GM12875 (cell line): Measurements from ENCODE around the gene MRPS26.

Experiments
- H3K4me3 ChIP-seq: one replicate; pipeline ENCODE4 v1.5.1; 2011; ENCODE audit warnings: low read depth, low read length, control low read depth
- TF ChIP-seq, protein P1 (sequence below): IDR thresholded peaks from 2 replicates; pipeline ENCODE4 v1.5.1; 2011; ENCODE audit warnings: low read depth, mild to moderate bottlenecking, control low read depth, inconsistent platforms, low read length, moderate library complexity, borderline replicate concordance; ENCODE audit not compliant: insufficient read depth

The MRPS26 gene

DNA sequence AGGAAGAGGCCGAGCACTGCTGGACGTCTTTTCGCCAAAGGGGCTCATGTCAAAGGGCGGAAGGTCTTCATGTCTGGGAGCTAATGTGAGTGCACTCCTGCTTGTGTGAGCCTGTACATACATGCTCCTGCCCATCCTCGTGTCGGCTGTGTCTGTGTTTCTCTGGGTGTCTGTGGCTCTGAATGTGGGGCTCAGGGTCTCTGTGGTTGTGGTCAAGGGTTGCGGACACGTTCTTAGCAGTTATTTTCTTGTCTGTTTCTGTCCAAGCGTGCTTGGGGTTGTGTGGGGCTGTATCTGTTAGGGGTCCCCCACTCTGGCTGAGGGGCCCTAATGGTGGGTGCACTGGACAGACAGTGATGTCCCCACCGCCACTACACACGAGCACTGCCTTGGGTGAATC, 35.8 kb downstream of the MRPS26 start:
- no peak overlapping the region for H3K4me3 ChIP-seq
- TF ChIP-seq, protein P1, sequence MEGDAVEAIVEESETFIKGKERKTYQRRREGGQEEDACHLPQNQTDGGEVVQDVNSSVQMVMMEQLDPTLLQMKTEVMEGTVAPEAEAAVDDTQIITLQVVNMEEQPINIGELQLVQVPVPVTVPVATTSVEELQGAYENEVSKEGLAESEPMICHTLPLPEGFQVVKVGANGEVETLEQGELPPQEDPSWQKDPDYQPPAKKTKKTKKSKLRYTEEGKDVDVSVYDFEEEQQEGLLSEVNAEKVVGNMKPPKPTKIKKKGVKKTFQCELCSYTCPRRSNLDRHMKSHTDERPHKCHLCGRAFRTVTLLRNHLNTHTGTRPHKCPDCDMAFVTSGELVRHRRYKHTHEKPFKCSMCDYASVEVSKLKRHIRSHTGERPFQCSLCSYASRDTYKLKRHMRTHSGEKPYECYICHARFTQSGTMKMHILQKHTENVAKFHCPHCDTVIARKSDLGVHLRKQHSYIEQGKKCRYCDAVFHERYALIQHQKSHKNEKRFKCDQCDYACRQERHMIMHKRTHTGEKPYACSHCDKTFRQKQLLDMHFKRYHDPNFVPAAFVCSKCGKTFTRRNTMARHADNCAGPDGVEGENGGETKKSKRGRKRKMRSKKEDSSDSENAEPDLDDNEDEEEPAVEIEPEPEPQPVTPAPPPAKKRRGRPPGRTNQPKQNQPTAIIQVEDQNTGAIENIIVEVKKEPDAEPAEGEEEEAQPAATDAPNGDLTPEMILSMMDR: no peak

DNA sequence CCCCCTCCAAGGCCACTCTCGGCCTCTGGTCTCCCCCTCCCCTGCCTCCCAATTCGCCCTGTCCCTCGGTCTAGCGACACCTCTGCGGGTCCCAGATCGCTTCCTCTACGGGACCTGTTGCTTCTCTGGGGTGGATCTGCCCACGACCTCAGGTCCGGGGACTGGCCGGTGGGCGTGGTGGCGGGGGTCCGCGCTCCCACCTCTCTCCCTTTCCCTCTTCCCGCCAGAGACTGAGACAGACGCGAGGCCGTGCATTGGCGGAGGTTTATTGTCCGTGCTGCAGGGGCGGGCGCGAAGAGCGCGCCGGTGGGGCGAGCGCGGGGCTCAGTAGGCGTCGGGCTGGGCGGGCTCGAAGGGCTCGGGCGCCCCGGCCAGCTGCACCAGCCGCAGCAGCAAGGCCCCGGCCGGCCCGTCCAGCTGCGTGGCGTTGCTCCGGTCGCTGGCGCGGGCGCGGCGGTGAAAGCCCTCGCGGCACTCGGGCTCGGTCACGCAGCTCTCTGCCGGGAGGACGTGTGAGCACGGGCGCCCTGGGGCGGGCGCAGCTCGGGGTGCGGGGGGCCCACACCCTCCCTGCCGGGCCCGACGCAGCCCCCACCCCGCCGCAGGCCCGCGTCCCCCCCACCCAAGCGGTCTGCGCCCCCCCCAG, 36.6 kb downstream of the MRPS26 start:
- H3K4me3 ChIP-seq: no peak overlapping the region
- TF ChIP-seq, protein P1: no peak

DNA sequence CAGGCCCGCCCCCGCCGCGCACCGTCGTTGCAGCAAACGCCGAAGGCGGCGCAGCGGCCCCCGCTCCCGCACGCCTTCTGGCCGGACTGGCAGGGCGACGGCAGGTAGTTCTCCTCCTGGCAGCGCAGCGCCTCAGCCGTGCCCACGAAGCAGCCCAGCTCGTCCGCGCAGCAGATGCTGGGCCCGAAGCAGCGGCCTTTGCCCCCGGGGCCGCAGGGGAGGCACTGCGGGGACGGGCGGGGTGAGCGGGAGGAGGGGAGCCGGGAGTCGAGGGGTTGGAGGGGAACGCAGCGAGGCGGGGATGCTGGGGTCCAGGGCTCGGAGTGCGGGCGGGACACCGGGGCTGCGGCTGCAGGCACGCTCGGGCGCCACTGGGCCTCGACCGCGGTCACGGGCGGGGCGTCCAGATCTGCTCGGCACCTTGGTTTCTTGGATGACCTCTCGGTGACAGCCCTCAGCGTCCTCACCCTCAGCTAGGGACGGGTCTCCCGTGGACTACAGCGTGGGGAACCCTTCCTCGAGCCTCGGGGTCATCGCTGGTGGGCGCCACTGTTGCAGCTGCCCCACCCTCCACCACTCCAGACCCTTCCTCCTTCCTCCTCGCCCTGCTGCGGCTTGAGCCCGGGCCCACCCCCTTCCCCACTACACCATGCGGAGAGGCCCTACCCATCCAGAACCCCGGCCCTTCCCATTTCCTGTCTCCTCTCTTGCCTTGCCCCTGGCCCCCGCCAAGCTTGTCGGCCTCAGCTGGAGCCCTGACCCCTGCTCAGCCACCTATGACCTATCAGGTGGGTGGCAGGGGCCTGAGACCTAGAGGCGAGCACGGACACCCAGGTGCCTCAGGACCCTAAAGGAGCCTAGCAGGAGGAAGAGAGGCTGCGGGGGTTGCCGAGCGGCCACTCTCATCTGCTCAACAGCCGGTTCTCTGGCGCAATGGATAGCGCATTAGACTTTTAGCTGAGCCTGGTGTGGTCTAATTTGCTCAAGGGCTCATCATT, 37.4 kb downstream of the MRPS26 start:
- TF ChIP-seq, protein P1: no peak
- no peak overlapping the region for H3K4me3 ChIP-seq

DNA sequence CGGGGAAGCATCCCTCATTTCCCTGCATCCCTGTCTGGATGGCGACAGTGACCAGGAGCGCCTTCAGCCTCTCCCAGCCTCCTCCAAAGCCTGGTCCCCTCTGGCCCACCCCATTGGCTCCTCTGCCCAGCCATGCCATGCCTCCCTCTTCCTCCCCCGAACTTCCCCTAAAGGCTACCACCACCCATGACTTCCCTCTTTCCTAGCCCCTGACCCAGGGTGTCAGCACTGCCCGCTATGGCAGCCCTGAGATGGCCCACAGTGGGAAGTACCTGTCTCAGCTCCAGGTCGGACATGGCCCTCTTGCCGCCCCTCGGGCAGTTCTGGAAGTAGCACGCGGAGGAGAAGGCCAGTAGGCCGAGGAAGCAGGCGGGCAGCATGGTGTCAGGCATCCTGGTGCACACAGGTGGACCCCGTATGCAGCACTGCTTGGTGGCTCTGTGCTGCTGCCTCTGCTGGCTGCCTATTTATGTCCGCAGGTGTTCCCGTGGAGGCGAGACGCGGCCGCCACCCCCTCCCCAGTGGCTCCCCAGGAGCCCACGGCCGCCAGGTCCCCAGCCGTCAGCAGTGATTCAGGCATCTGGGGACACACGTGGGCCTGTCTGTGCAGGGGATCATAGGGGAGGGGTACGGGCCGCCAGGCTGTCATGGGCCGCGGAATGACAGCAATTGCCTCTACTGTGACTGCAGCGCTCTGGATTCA, 38.6 kb downstream of the MRPS26 start, which contains the start of gene AVP:
TSS of gene AVP (minus strand) at position 442 of the 703 bp plus-strand sequence. CDS start at position 392, 50 bp downstream.
- H3K4me3 ChIP-seq: no peak within 1 kb of the TSS
- TF ChIP-seq, protein P1: no peak

DNA sequence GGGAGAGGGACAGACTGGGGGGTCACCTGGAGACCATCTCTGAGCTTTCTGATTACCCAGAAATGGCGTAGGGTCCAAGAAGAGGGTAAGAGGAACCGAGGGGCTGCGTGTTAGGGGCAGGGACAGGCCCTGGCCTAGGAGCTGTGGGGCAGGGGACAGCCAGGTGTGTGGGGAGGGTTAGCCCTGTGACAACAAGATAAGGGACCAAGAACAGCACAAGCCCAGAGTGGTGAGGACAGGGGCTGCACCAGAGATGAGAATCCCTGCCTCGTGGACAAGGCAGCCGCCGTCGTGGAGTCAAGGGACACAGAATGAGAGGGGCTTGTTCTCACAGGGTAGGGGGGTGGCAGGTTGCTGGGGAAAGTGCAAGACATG, 39.1 kb downstream of the MRPS26 start:
- TF ChIP-seq, protein P1: no peak
- no peak overlapping the region for H3K4me3 ChIP-seq

DNA sequence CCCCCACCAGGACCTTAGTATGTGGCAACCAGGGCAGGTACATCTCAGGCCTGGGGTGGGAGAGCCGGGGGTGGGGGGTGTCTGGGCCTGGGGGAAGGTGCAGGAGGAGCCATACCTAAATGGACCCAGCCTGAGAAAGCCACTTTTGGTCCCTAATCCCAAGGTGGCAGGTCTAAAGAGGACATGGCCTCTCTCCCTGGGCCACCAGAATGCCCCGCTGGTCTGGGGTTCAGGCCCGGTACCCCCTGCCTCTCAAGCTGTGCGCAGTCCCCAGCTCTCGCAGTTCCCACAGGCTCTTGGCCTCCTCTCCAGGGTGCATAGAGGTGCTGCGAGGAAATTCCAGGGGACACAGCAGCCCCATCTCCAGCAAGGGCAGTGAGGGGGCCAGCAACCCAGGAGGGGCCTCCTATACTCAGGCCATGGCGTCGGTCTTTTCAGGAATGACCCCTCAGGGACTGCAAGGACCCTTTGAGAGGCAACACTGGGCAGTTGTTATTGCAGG, 39.8 kb downstream of the MRPS26 start:
- TF ChIP-seq, protein P1: no peak
- H3K4me3 ChIP-seq: no peak overlapping the region
